IMR-90 (cell line): Measurements from ENCODE around the gene UGT1A7. TPM values are rescaled to one million over a fixed set of nuclear protein-coding genes. Genes with fewer than 3 reads are reported as not detected.

ENCODE experiments used
- ATAC-seq: fragments of 200-7000 bp; cut with Tn5 transposase; 2 replicates; pipeline ENCODE4 v1.9.1; 2020; ENCODE audit warnings: low read depth, mild to moderate bottlenecking, moderate library complexity
- BruUV-seq: library from RNA; stranded (reverse); fragments of 400-500 nt; replicated peaks from 2 replicates; lab custom pipeline; 2021; lab: Mats Ljungman, UMichigan
- CTCF ChIA-PET: fragments of 300-600 bp; formaldehyde crosslinking; extraction: SDS; loops from one replicate; lab custom pipeline; 2021; ENCODE audit warnings: antibody characterized with exemption; lab: Yijun Ruan, JAX
- POLR2A ChIA-PET: fragments of 300-600 bp; sonication (Branson Sonifier 250); formaldehyde crosslinking; loops from one replicate; lab custom pipeline; 2022; ENCODE audit warnings: antibody characterized with exemption; ENCODE audit not compliant: unreplicated experiment; lab: Charles Lee
- DNase-seq: peaks from one replicate; pipeline ENCODE4 v3.0.0; 2013
- H2AFZ ChIP-seq: replicated peaks from 2 replicates; pipeline ENCODE3; 2013; ENCODE audit warnings: low read length, mild to moderate bottlenecking; ENCODE audit not compliant: poor library complexity
- H2AK5ac ChIP-seq: 2 replicates; pipeline ENCODE4 v1.6.1; 2013; ENCODE audit warnings: low read depth, low read length, inconsistent platforms
- H2AK9ac ChIP-seq: replicated peaks from 2 replicates; pipeline ENCODE3; 2013; ENCODE audit warnings: mild to moderate bottlenecking, low read depth, low read length, moderate library complexity; ENCODE audit not compliant: poor library complexity
- H2BK120ac ChIP-seq: 2 replicates; pipeline ENCODE4 v1.6.1; 2013; ENCODE audit warnings: low read depth, low read length, inconsistent platforms
- H2BK15ac ChIP-seq: 3 replicates; pipeline ENCODE4 v1.6.1; 2013; ENCODE audit warnings: low read depth, low read length, inconsistent platforms
- H2BK20ac ChIP-seq: 2 replicates; pipeline ENCODE4 v1.6.1; 2013; ENCODE audit warnings: low read depth, mild to moderate bottlenecking, inconsistent platforms, low read length, moderate library complexity
- H2BK5ac ChIP-seq: 2 replicates; pipeline ENCODE4 v1.6.1; 2013; ENCODE audit warnings: mild to moderate bottlenecking, low read depth, low read length, inconsistent platforms; ENCODE audit not compliant: poor library complexity, severe bottlenecking
- H3K14ac ChIP-seq: replicated peaks from 2 replicates; pipeline ENCODE4 v1.6.1; 2013; ENCODE audit warnings: low read depth, low read length, inconsistent platforms
- H3K18ac ChIP-seq: 2 replicates; pipeline ENCODE4 v1.6.1; 2013; ENCODE audit warnings: low read depth, low read length, control low read depth
- H3K23ac ChIP-seq: 2 replicates; pipeline ENCODE4 v1.6.1; 2013; ENCODE audit warnings: low read depth, low read length, inconsistent platforms
- H3K27ac ChIP-seq: 2 replicates; pipeline ENCODE4 v1.5.1; 2013; ENCODE audit warnings: mild to moderate bottlenecking, control low read depth, low read length; ENCODE audit not compliant: insufficient read depth
- H3K27me3 ChIP-seq: 2 replicates; pipeline ENCODE4 v1.6.1; 2013; ENCODE audit warnings: low read length; ENCODE audit not compliant: control insufficient read depth, insufficient read depth
- H3K36me3 ChIP-seq: 2 replicates; pipeline ENCODE4 v1.6.1; 2013; ENCODE audit warnings: low read length, mixed read lengths; ENCODE audit not compliant: control insufficient read depth, insufficient read depth
- H3K4ac ChIP-seq: 2 replicates; pipeline ENCODE4 v1.6.1; 2013; ENCODE audit warnings: low read depth, low read length, inconsistent platforms
- H3K4me1 ChIP-seq: 2 replicates; pipeline ENCODE4 v1.6.1; 2013; ENCODE audit warnings: low read length, mixed read lengths; ENCODE audit not compliant: control insufficient read depth, insufficient read depth
- H3K4me2 ChIP-seq: 2 replicates; pipeline ENCODE4 v1.6.1; 2013; ENCODE audit warnings: low read depth, mild to moderate bottlenecking, control low read depth, low read length, moderate library complexity
- H3K4me3 ChIP-seq: 2 replicates; pipeline ENCODE4 v1.5.1; 2013; ENCODE audit warnings: low read depth, mild to moderate bottlenecking, control low read depth, low read length, moderate library complexity; ENCODE audit not compliant: insufficient read depth
- H3K56ac ChIP-seq: 2 replicates; pipeline ENCODE4 v1.6.1; 2013; ENCODE audit warnings: low read length, inconsistent platforms; ENCODE audit not compliant: insufficient read depth; ENCODE audit errors: extremely low read depth
- H3K79me1 ChIP-seq, 2 experiments: 2 replicates each; pipeline ENCODE4 v1.6.1; 2013; ENCODE audit warnings: low read length in 2 of 2, inconsistent platforms in 1 of 2, low read depth in 1 of 2
- H3K9ac ChIP-seq: 2 replicates; pipeline ENCODE4 v1.6.1; 2013; ENCODE audit warnings: low read depth, low read length, control low read depth
- H3K9me1 ChIP-seq: 2 replicates; pipeline ENCODE4 v1.6.1; 2013; ENCODE audit warnings: low read length, inconsistent platforms; ENCODE audit not compliant: insufficient read depth
- H3K9me3 ChIP-seq: 2 replicates; pipeline ENCODE4 v1.6.1; 2013; ENCODE audit warnings: low read length; ENCODE audit not compliant: control insufficient read depth, insufficient read depth
- H4K20me1 ChIP-seq: 2 replicates; pipeline ENCODE4 v1.6.1; 2013; ENCODE audit warnings: low read length, inconsistent platforms; ENCODE audit not compliant: insufficient read depth
- H4K5ac ChIP-seq: 2 replicates; pipeline ENCODE4 v1.6.1; 2013; ENCODE audit warnings: mild to moderate bottlenecking, low read depth, low read length, control low read depth
- H4K8ac ChIP-seq, 2 experiments: 2 replicates each; pipeline ENCODE4 v1.6.1; 2013; ENCODE audit warnings: low read depth in 2 of 2, low read length in 2 of 2, control low read depth in 1 of 2, inconsistent platforms in 1 of 2
- H4K91ac ChIP-seq: 2 replicates; pipeline ENCODE4 v1.6.1; 2013; ENCODE audit warnings: low read depth, low read length, inconsistent platforms; ENCODE audit not compliant: insufficient read depth
- BHLHE40 ChIP-seq: fragments of 150-350 bp; IDR thresholded peaks from 2 replicates; pipeline ENCODE4 v1.6.1; 2016; ENCODE audit warnings: mild to moderate bottlenecking, low read depth, low read length
- CTCF ChIP-seq: conservative IDR thresholded peaks from 2 replicates; pipeline ENCODE4 v1.5.1; 2012; ENCODE audit warnings: mild to moderate bottlenecking, low read depth, low read length, improper control_type of control experiment
- MAZ ChIP-seq: IDR thresholded peaks from 2 replicates; pipeline ENCODE4 v1.6.1; 2012; ENCODE audit warnings: low read depth, mild to moderate bottlenecking, low read length, improper control_type of control experiment, moderate library complexity, borderline replicate concordance
- NFE2L2 ChIP-seq: fragments of 150-350 bp; IDR thresholded peaks from 2 replicates; pipeline ENCODE4 v1.6.1; 2016; ENCODE audit warnings: low read depth, mild to moderate bottlenecking, low read length
- POLR2A ChIP-seq: IDR thresholded peaks from 2 replicates; pipeline ENCODE4 v1.6.1; 2012; ENCODE audit warnings: mild to moderate bottlenecking, low read depth, low read length
- WGBS, 2 experiments: methylation state at CpG; one replicate each; pipeline versions ENCODE4 v1.1.5 to v1.1.7; 2013; ENCODE audit warnings: missing lambda C conversion rate in 2 of 2; ENCODE audit not compliant: insufficient read length in 1 of 2; ENCODE audit errors: extremely low coverage in 2 of 2; 5-methylcytosine and 5-hydroxymethylcytosine counted together
- dilution Hi-C: fragments of 300-500 bp; cut with HindIII; formaldehyde crosslinking; loops from one replicate; pipeline ENCODE4 v1.14.3; 2018; ENCODE audit warnings: low sequenced_read_pairs; ENCODE audit not compliant: unreplicated experiment
- in situ Hi-C: fragments of 300-500 bp; cut with MboI; formaldehyde crosslinking; loops from 3 replicates; pipeline ENCODE4 v1.14.3; 2019; ENCODE audit warnings: low sequenced_read_pairs, inconsistent platforms, mixed read lengths
- intact Hi-C: fragments of 100-400 bp; cut with micrococcal nuclease; formaldehyde crosslinking; loops from 2 replicates; pipeline ENCODE4 v1.10.0; 2022
- polyA plus RNA-seq, 3 experiments: library from polyadenylated mRNA; depleted of rRNA; stranded (reverse); fragments of >200 nt; gene quantifications; 2 replicates each; pipeline ENCODE4 v1.2.3, GENCODE V29; 2012; ENCODE audit warnings: low replicate concordance in 1 of 3
- total RNA-seq: library from RNA; depleted of rRNA; stranded (reverse); fragments of >200 nt; gene quantifications from 2 replicates; pipeline ENCODE4 v1.2.3, GENCODE V29; 2012

UGT1A7 gene
- total and polyA plus RNA-seq, 2 of the 4 experiments (the other 2 are of a cell fraction), result not detected

- Histone ChIP-seq H3K4me1 (no peaks in the 10 kb centered on the region), H4K91ac (no peak overlapping the region), H3K27me3 (no peaks in the 10 kb centered on the region), H3K18ac (no peak overlapping the region), H3K9me1 (no peaks in the 10 kb centered on the region), H2AK5ac (no peak overlapping the region), H2BK120ac (no peak overlapping the region), H3K4ac (no peak overlapping the region), H3K36me3 (no peaks in the 10 kb centered on the region), H3K23ac (no peak overlapping the region), H2BK20ac (no peak overlapping the region), H4K8ac (no peak overlapping the region), H2AFZ (no peak overlapping the region), H4K5ac (no peak overlapping the region), H2BK15ac (no peak overlapping the region), H3K4me3 (no peak overlapping the region), H2AK9ac (no peak overlapping the region), H3K9ac (no peak overlapping the region), H3K56ac (no peak overlapping the region), H3K79me1 (no peaks in the 10 kb centered on the region), H3K14ac (no peak overlapping the region), H2BK5ac (no peak overlapping the region), H4K20me1 (no peaks in the 10 kb centered on the region), H3K27ac (no peak overlapping the region), H3K4me2 (no peak overlapping the region), H3K9me3 (no peaks in the 10 kb centered on the region)
- TF ChIP-seq BHLHE40 (no peak), MAZ (no peak), POLR2A (no peak), CTCF (no peak), NFE2L2 (no peak)
- in situ Hi-C loops, result no loop called here
- ATAC-seq, result no peak
- no CpG with 5 or more reads among the region's 4 CpGs for WGBS, 2 experiments
- DNase-seq, result no peak
- ChIA-PET POLR2A (no interaction called here), CTCF (no interaction called here)
- dilution Hi-C loops, result no loop called here
- intact Hi-C loops, result no loop called here
- BruUV-seq, result no TSS peak
These were observed 6.7 kb upstream of the UGT1A7 start for GRCh38 chr2:233674995-233675394.
